RWPE1 (cell line): ENCODE results near the gene STK39.

ENCODE experiments used
- CTCF ChIA-PET: fragments of 350-600 bp; sonication (Branson Sonifier 250); formaldehyde crosslinking; extraction: SDS; loops from one replicate; lab custom pipeline; 2021; lab: Yijun Ruan, JAX
- POLR2A ChIA-PET: fragments of 400-600 bp; formaldehyde crosslinking; extraction: SDS; loops from one replicate; lab custom pipeline; 2020; ENCODE audit warnings: antibody characterized with exemption; ENCODE audit not compliant: low non-redundant PET; lab: Yijun Ruan, JAX
- DNase-seq: peaks from one replicate; pipeline ENCODE4 v3.0.0; 2012; ENCODE audit warnings: low spot score
- H3K27ac ChIP-seq: fragments of 450-650 bp; 2 replicates; pipeline ENCODE4 v1.5.1; 2017
- TF ChIP-seq, protein P1 (sequence below): fragments of 450-650 bp; conservative IDR thresholded peaks from 2 replicates; pipeline ENCODE4 v1.5.1; 2017; ENCODE audit warnings: low read depth, mild to moderate bottlenecking

Gene STK39

DNA sequence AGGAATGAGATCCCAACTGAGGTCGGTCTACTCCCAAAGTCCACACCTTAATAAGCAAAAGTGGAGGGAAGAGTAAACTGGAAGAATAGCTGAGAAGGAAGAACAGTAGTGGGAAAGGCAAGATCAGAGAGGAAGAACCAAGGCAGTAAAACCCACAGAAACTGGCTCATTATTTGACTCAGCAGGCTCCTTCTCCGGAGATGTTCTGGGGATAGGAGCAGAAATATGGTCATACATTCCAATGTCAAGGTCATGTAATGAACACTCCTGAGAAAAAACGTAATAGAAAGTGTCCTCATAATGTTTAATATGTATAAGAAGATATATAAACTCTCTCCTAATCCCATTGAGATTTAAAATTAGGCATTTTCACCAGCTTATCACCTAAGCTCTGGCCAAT lies 39.5 kb downstream of the STK39 start:
- POLR2A ChIA-PET: no interaction called here
- DNase-seq: no peak
- CTCF ChIA-PET: no interaction called here
- TF ChIP-seq, protein P1, sequence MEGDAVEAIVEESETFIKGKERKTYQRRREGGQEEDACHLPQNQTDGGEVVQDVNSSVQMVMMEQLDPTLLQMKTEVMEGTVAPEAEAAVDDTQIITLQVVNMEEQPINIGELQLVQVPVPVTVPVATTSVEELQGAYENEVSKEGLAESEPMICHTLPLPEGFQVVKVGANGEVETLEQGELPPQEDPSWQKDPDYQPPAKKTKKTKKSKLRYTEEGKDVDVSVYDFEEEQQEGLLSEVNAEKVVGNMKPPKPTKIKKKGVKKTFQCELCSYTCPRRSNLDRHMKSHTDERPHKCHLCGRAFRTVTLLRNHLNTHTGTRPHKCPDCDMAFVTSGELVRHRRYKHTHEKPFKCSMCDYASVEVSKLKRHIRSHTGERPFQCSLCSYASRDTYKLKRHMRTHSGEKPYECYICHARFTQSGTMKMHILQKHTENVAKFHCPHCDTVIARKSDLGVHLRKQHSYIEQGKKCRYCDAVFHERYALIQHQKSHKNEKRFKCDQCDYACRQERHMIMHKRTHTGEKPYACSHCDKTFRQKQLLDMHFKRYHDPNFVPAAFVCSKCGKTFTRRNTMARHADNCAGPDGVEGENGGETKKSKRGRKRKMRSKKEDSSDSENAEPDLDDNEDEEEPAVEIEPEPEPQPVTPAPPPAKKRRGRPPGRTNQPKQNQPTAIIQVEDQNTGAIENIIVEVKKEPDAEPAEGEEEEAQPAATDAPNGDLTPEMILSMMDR: no peak
- H3K27ac ChIP-seq: no peak overlapping the region

- DNase-seq: no peak
- TF ChIP-seq, protein P1: no peak
- POLR2A ChIA-PET: no interaction called here
Observed at GRCh38 chr2:168203762-168204693, 43.4 kb downstream of the STK39 start.

DNA sequence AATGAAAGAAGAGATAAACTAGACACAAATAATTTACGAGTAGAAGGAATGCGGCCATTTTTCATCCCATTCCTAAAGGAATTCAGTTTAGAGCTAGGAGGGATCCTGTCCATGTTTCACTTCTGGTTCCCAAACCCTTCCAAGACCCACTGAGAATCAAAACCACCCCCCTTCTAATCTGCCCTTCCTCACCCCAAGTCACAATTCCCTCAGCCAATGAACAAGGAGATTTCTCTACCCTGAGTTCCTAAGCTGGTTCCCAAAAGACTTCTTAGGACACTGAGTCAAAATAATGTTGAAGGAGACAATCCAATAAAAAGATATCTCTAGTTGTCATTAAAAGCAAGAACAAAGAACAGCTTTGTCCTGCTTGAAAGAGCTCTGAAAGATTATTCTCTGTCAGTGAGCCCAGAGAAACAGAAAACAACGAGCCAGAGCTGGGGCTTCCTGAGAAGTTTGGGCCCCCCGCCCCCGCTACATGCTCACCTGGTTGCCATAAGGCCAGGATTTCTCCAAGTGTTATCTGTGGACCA lies 45.7 kb downstream of the STK39 start:
- ChIA-PET POLR2A (no interaction called here), CTCF (no interaction called here)
- no peak overlapping the region for H3K27ac ChIP-seq
- TF ChIP-seq, protein P1: no peak
- DNase-seq: no peak

More at GRCh38 chr2:168203762-168204693, 43.4 kb downstream of the STK39 start:
- no peak overlapping the region for H3K27ac ChIP-seq
- CTCF ChIA-PET: no interaction called here

- DNase-seq: no peak
- ChIA-PET CTCF (interaction anchor here (0.6 kb wide), 1 partner anchor 1662 kb away, joined by 7 read pairs; no protein-coding TSS in a partner anchor), POLR2A (no interaction called here)
- H3K27ac ChIP-seq: no peak overlapping the region
- TF ChIP-seq, protein P1: no peak
Observed at GRCh38 chr2:168200930-168201583, 46.3 kb downstream of the STK39 start.

DNA sequence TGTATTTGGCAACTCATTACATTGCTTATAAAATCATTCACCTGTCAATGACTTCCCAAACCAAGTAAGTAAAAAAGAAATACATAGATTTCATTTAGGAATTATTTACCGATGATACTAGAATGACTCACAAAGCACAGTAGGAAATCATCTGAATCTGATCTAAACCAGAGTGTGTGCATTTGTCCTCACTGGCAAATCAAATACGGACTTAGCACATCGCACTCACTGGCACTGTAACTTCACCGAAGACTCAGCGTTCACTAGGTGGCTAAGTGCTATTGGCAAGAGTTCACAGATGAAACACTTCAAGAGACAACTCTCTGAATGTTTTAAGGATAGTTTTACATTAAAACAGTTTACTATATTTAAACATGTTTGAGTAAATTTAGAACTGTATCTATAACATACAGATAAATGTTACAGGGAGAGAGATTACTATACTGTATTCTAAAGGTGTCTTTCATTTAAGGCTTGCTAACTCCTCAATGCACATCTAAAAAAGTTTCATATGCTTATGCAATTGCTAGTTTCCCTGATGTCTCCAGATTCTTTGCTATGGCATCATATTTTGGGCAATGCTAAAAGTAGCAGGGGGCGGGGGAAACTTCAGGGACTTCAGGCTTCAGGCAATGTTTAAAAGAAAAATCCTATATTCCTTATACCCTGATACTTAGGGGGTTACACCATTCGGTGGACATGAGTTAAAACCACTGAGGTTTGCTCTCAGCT lies 48.8 kb downstream of the STK39 start:
- CTCF ChIA-PET: interaction anchor here (0.7 kb wide), 1 partner anchor 132 kb away, joined by 3 read pairs; no protein-coding TSS in a partner anchor
- H3K27ac ChIP-seq: no peak overlapping the region
- DNase-seq: peak; percentile 42
- TF ChIP-seq, protein P1: no peak
- POLR2A ChIA-PET: no interaction called here

DNA sequence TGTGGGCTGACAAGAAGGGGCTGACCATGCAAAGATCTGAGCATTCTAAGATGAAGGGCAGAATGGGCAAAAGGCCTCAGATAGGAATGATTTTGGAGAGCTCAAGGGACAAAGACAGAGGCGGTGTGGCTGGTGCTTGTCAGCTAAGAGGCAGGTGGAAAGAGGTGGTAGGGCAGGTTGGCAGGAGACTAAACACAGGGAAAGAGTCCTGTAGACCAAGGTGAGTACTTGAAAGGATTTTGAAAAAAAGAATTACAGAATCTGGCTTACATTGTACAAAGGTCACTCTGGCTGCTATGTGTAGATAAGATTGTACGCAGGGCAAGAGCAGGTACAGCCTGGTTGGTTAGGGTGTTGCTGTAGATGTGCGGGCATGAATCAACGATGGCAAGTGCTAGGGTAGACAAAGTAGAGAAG lies 50.6 kb downstream of the STK39 start:
- H3K27ac ChIP-seq: no peak overlapping the region
- no peak for DNase-seq
- POLR2A ChIA-PET: no interaction called here
- CTCF ChIA-PET: no interaction called here
- TF ChIP-seq, protein P1: no peak
